BE2C (cell line): ENCODE results near the gene PRR35.
A peak's percentile ranks its signal among the peaks of the same experiment; 100 is the strongest.

ENCODE experiments used
- DNase-seq: peaks from one replicate; pipeline ENCODE4 v3.0.0-alpha.2; 2020
- H3K27me3 ChIP-seq: fragments of 250-450 bp; sonication (Bioruptor Pico); 2 replicates; pipeline ENCODE4 v1.5.1; 2020; ENCODE audit warnings: mild to moderate bottlenecking
- H3K36me3 ChIP-seq: fragments of 250-450 bp; sonication (Bioruptor Pico); 2 replicates; pipeline ENCODE4 v1.5.1; 2020; ENCODE audit warnings: mild to moderate bottlenecking
- H3K4me1 ChIP-seq: fragments of 250-450 bp; sonication (Bioruptor Pico); 2 replicates; pipeline ENCODE4 v1.5.1; 2020
- H3K4me3 ChIP-seq: 2 replicates; pipeline ENCODE4 v1.5.1; 2011; ENCODE audit warnings: low read depth, low read length
- H3K9me3 ChIP-seq: fragments of 250-450 bp; sonication (Bioruptor Pico); 2 replicates; pipeline ENCODE4 v1.5.1; 2020
- CTCF ChIP-seq: IDR thresholded peaks from 2 replicates; pipeline ENCODE4 v1.5.1; 2012; ENCODE audit warnings: mild to moderate bottlenecking, low read depth, low read length

Gene PRR35

GRCh38 chr16:560701-561412 is 663 bp downstream of the PRR35 start:
- no peak for DNase-seq
- H3K27me3 ChIP-seq = peaks cover 25% of the 10 kb centered on the region
- no peaks in the 10 kb centered on the region for H3K9me3 ChIP-seq
- H3K4me3 ChIP-seq = no peak overlapping the region
- H3K36me3 ChIP-seq = no peaks in the 10 kb centered on the region
- TF ChIP-seq CTCF = no peak
- peaks cover 14% of the 10 kb centered on the region for H3K4me1 ChIP-seq

GRCh38 chr16:561413-561794 is 1.2 kb downstream of the PRR35 start:
- Histone ChIP-seq H3K9me3 (no peaks in the 10 kb centered on the region), H3K27me3 (peaks cover 25% of the 10 kb centered on the region), H3K4me3 (no peak overlapping the region), H3K36me3 (no peaks in the 10 kb centered on the region), H3K4me1 (peaks cover 13% of the 10 kb centered on the region)
- no peak for TF ChIP-seq CTCF
- no peak for DNase-seq

- DNase-seq = no peak
- no peak overlapping the region for H3K4me3 ChIP-seq
- peaks cover 19% of the 10 kb centered on the region for H3K4me1 ChIP-seq
- no peaks in the 10 kb centered on the region for H3K36me3 ChIP-seq
- peaks cover 25% of the 10 kb centered on the region for H3K27me3 ChIP-seq
- TF ChIP-seq CTCF = no peak
- H3K9me3 ChIP-seq = no peaks in the 10 kb centered on the region
Measured at GRCh38 chr16:561957-562938, 2.1 kb downstream of the PRR35 start.

GRCh38 chr16:563072-563644 is 3.0 kb downstream of the PRR35 start:
- H3K27me3 ChIP-seq = peaks cover 25% of the 10 kb centered on the region
- H3K36me3 ChIP-seq = no peaks in the 10 kb centered on the region
- DNase-seq = no peak
- H3K4me1 ChIP-seq = peaks cover 26% of the 10 kb centered on the region
- no peak for TF ChIP-seq CTCF
- H3K4me3 ChIP-seq = no peak overlapping the region
- no peaks in the 10 kb centered on the region for H3K9me3 ChIP-seq

DNA sequence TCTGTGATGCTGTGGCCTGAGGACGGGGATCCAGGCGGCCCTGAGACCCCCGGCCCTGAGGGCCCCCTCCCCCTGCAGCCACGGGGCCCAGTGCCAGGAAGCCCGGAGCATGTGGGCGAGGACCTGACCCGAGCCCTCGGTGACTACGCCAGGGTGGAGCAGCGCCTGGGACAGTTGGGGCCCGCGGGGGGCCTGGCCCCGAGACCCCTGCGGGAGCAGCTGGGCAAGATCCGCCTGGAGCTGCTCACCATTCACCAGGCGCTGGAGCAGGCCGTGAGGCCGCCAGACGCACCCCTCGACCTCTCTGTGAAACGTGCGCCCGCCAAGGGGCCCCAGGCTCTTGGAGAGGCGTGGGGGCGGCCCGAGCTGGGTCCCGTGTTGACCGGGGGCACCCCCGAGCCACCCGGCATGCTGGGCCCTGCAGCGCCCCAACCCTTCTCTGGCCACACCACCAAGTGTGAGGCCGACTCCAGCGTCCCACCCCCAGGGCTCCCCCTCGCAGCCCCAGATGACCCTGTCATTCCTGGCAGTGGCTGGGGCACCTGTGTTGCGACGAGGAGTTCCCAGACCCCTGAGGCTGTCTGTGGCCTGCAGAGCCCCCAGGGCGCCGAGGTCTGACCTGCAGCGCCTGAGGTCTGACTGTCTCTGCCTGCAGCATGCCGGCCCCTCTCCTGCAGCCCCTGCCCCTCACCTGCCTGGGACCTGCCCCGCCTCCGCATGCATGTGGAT is 4.7 kb downstream of the PRR35 start:
- H3K9me3 ChIP-seq = no peaks in the 10 kb centered on the region
- DNase-seq = no peak
- peaks cover 40% of the 10 kb centered on the region for H3K4me1 ChIP-seq
- H3K36me3 ChIP-seq = no peaks in the 10 kb centered on the region
- H3K27me3 ChIP-seq = peaks cover 17% of the 10 kb centered on the region
- no peak for TF ChIP-seq CTCF
- H3K4me3 ChIP-seq = peak overlapping the region; percentile 36
